SK-N-SH (cell line): ENCODE data around the gene MAX. TPM values are rescaled to one million over a fixed set of nuclear protein-coding genes. Genes with fewer than 3 reads are reported as not detected.

Experiments used
- CTCF ChIA-PET: fragments of 300-600, 350-600 bp; formaldehyde crosslinking; extraction: SDS; loops from one replicate; lab custom pipeline; 2021; lab: Yijun Ruan, JAX
- POLR2A ChIA-PET: fragments of 350-600 bp; sonication (Branson Sonifier 250); formaldehyde crosslinking; extraction: SDS; loops from one replicate; lab custom pipeline; 2020; ENCODE audit warnings: antibody characterized with exemption, inconsistent platforms; lab: Yijun Ruan, JAX
- DNase-seq: peaks from one replicate; pipeline ENCODE4 v3.0.0; 2012
- H2AFZ ChIP-seq: fragments of 200-600 bp; sonication (generic); 2 replicates; pipeline ENCODE4 v1.8.1; 2016; ENCODE audit warnings: antibody characterized with exemption, mild to moderate bottlenecking, low read depth
- H3F3A ChIP-seq: fragments of 200-600 bp; sonication (generic); replicated peaks from 2 replicates; pipeline ENCODE3; 2016; ENCODE audit warnings: antibody characterized with exemption, mild to moderate bottlenecking; ENCODE audit not compliant: insufficient read depth
- H3K27ac ChIP-seq, 2 experiments: fragments of 200-500 bp in 1 of 2; fragments of 200-600 bp in 1 of 2; sonication (Bioruptor generic) in 1 of 2; sonication (generic), shearing (Covaris generic) in 1 of 2; 2 replicates each; pipeline versions ENCODE4 v1.5.1 to v1.6.1; 2014 to 2016; ENCODE audit warnings: low read depth in 2 of 2, inconsistent platforms in 1 of 2, low read length in 1 of 2, mild to moderate bottlenecking in 1 of 2, mixed read lengths in 1 of 2
- H3K27me3 ChIP-seq: fragments of 200-600 bp; sonication (generic), shearing (Covaris generic); 2 replicates; pipeline ENCODE4 v1.6.1; 2016; ENCODE audit warnings: mixed run types; ENCODE audit not compliant: insufficient read depth
- H3K36me3 ChIP-seq, 2 experiments: fragments of 200-500 bp in 1 of 2; fragments of 200-600 bp in 1 of 2; sonication (Bioruptor generic) in 1 of 2; sonication (generic) in 1 of 2; replicated peaks in 1 of 2; 2 replicates each; pipeline versions ENCODE3 to v1.5.1; 2014 to 2016; ENCODE audit warnings: low read length in 1 of 2, mild to moderate bottlenecking in 1 of 2; ENCODE audit not compliant: insufficient read depth in 2 of 2, control insufficient read depth in 1 of 2
- H3K4me1 ChIP-seq, 2 experiments: fragments of 200-500 bp in 1 of 2; fragments of 200-600 bp in 1 of 2; sonication (Bioruptor generic) in 1 of 2; sonication (generic), shearing (Covaris generic) in 1 of 2; 2 replicates each; pipeline versions ENCODE4 v1.5.1 to v1.6.1; 2014 to 2016; ENCODE audit warnings: low read depth in 1 of 2, low read length in 1 of 2, mixed run types in 1 of 2; ENCODE audit not compliant: insufficient read depth in 2 of 2, control insufficient read depth in 1 of 2
- H3K4me2 ChIP-seq: fragments of 200-600 bp; sonication (generic), shearing (Covaris generic); 2 replicates; pipeline ENCODE4 v1.6.1; 2017; ENCODE audit warnings: mixed run types
- H3K4me3 ChIP-seq, 2 experiments: fragments of 200-500 bp in 1 of 2; fragments of 200-600 bp in 1 of 2; sonication (Bioruptor generic) in 1 of 2; sonication (generic), shearing (Covaris generic) in 1 of 2; 2 replicates each; pipeline versions ENCODE4 v1.5.1 to v1.8.1; 2014 to 2016; ENCODE audit warnings: low read depth in 2 of 2, inconsistent platforms in 1 of 2, low read length in 1 of 2, mild to moderate bottlenecking in 1 of 2, mixed read lengths in 1 of 2, moderate library complexity in 1 of 2
- H3K79me2 ChIP-seq: fragments of 200-600 bp; sonication (generic); 2 replicates; pipeline ENCODE4 v1.8.1; 2017; ENCODE audit warnings: mild to moderate bottlenecking; ENCODE audit not compliant: insufficient read depth
- H3K9ac ChIP-seq: fragments of 200-600 bp; sonication (generic); 2 replicates; pipeline ENCODE4 v1.6.1; 2017; ENCODE audit warnings: mixed run types
- H3K9me2 ChIP-seq: fragments of 200-600 bp; sonication (generic); 2 replicates; pipeline ENCODE4 v1.6.1; 2017; ENCODE audit warnings: mixed run types
- H3K9me3 ChIP-seq: fragments of 200-600 bp; sonication (generic); 2 replicates; pipeline ENCODE4 v1.6.1; 2017; ENCODE audit warnings: mixed run types, mild to moderate bottlenecking, moderate library complexity
- H4K20me1 ChIP-seq: fragments of 200-600 bp; sonication (generic); 2 replicates; pipeline ENCODE4 v1.6.1; 2017; ENCODE audit warnings: mild to moderate bottlenecking, mixed run types; ENCODE audit not compliant: insufficient read depth
- CHD2 ChIP-seq: fragments of 150-350 bp; IDR thresholded peaks from 2 replicates; pipeline ENCODE4 v1.6.1; 2018; ENCODE audit warnings: low read length; ENCODE audit not compliant: partially characterized antibody
- EP300 ChIP-seq, 2 experiments: IDR thresholded peaks; 2 replicates each; pipeline versions ENCODE4 v1.4.0 to v1.6.1; 2012; ENCODE audit warnings: borderline replicate concordance in 1 of 2, low read depth in 1 of 2, low read length in 1 of 2
- FOXJ3 ChIP-seq: sonication (generic); formaldehyde crosslinking; IDR thresholded peaks from 2 replicates; pipeline ENCODE4 v1.5.1; 2020; ENCODE audit warnings: mild to moderate bottlenecking, missing genetic modification reagents
- GABPA ChIP-seq: IDR thresholded peaks from 2 replicates; pipeline ENCODE4 v1.4.0; 2012; ENCODE audit warnings: low read depth, mild to moderate bottlenecking
- JUND ChIP-seq: IDR thresholded peaks from 2 replicates; pipeline ENCODE4 v1.4.0; 2012
- RCOR1 ChIP-seq: fragments of 150-350 bp; IDR thresholded peaks from 2 replicates; pipeline ENCODE4 v1.6.1; 2017; ENCODE audit warnings: antibody characterized with exemption, low read length
- SIN3A ChIP-seq: IDR thresholded peaks from 2 replicates; pipeline ENCODE4 v1.6.1; 2012; ENCODE audit warnings: low read depth, mild to moderate bottlenecking, low read length, moderate library complexity, borderline replicate concordance
- SMC3 ChIP-seq: IDR thresholded peaks from 2 replicates; pipeline ENCODE4 v1.6.1; 2012; ENCODE audit warnings: low read depth, low read length, improper control_type of control experiment
- TEAD4 ChIP-seq: IDR thresholded peaks from 2 replicates; pipeline ENCODE4 v1.4.0; 2012; ENCODE audit warnings: mild to moderate bottlenecking, borderline replicate concordance; ENCODE audit not compliant: insufficient read depth
- YY1 ChIP-seq: IDR thresholded peaks from 2 replicates; pipeline ENCODE4 v1.4.0; 2012; ENCODE audit warnings: low read depth, mild to moderate bottlenecking
- whole genome bisulfite sequencing: methylation state at CpG from one replicate; pipeline ENCODE4 v1.1.6; 2017; ENCODE audit warnings: low lambda C conversion rate; 5-methylcytosine and 5-hydroxymethylcytosine counted together
- polyA plus RNA-seq, 3 experiments: library from polyadenylated mRNA; depleted of rRNA; stranded (reverse); fragments of >200 nt; gene quantifications; 2 replicates each; pipeline ENCODE4 v1.2.3, GENCODE V29; 2012
- TF ChIP-seq, protein P1 (sequence below): IDR thresholded peaks from 2 replicates; pipeline ENCODE4 v1.4.0; 2012; ENCODE audit warnings: low read depth, borderline replicate concordance
- TF ChIP-seq, protein P2 (sequence below): IDR thresholded peaks from 2 replicates; pipeline ENCODE4 v1.4.0; 2012; ENCODE audit warnings: low read depth, borderline replicate concordance
- TF ChIP-seq, protein P3 (sequence below): IDR thresholded peaks from 2 replicates; pipeline ENCODE4 v1.4.0; 2012; ENCODE audit warnings: low read depth

Gene MAX
- polyA plus RNA-seq, 1 of the 3 experiments (the other 2 are of a cell fraction) = 103 TPM

DNA sequence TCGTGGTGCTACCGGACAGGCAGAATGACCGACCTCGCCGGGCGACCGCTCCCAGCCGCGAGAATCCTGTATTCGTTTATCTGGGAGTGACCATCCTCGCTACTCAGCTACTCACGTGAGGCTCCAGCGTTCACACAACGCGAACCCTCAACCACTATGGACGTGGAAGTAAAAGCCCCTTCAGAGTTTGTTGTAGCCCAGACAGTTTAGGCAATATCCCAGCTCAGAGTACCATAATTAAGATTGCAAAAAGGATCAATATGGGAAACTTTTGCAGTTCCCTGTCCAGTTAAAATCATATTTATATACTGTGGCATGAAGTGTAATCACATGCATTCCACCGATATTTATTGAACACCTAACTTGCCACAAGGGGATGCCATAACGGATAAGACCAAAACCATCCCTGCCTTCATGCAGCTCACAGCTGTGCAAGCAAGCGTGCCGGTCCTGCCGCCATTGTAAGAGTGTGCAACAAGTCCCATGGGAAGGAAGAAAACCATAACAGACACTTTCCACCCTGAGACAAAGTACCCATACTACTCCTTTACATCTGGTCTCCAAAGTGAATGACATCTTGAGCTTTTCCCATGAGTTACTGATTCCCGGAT, 938 bp upstream of the MAX start (continued):
- TF ChIP-seq CHD2 (no peak), YY1 (0 out of 2 replicates have a peak, but pooled peaks have one; percentile 51), EP300 (IDR thresholded peaks at IDR 0.05; ENCODE audit: borderline replicate concordance in 1 of 2, low read depth in 1 of 2, low read length in 1 of 2) (no peak), RCOR1 (no peak)

DNA sequence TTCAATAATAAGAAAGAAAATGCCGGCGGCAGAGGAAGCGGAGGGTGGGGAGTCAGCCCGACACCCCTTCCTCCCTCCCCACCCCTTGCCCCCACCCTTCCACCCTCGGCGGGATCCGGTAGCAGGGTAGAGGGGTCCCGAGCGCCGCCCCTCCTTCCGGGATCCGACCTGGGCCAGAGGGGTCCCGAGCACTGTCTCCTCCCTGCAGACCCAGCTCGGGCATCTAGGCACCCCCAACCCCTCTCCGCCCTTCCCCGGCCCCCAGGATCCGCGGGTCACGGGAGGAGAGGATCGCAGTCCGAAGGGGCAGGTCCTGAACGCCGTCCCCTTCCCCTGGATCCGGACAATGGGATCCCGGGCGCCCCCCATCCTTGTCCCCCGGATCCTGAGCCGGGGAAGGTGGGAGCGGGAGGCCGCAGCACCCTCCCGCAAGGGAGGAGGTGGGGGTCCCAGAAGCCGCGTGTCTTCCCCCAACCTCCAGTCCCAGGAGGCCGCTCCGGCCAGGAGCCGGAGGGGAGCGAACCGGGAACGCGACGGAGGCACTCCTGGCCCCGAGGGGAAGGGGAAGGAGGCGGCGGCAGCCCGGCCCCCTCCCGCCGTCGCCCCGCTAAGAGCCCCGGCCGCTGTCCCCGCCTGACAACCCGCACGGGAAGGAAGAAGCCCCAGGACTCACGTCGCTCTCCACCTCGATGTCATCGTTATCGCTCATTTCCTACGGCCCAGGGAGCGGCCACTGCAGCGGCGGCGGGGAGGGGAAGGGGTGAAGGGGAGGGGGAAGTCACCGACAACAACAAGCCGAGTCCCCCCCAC, 481 bp downstream of the MAX start:
- peak; percentile 57 for DNase-seq
- POLR2A ChIA-PET = interaction anchor here (0.6 to 1.0 kb wide), 2 partner anchors 209 to 562 kb away, joined by 3 read pairs; partner anchors contain the start of gene HSPA2
- H3K79me2 ChIP-seq = peaks cover 50% of the 10 kb centered on the region

DNA sequence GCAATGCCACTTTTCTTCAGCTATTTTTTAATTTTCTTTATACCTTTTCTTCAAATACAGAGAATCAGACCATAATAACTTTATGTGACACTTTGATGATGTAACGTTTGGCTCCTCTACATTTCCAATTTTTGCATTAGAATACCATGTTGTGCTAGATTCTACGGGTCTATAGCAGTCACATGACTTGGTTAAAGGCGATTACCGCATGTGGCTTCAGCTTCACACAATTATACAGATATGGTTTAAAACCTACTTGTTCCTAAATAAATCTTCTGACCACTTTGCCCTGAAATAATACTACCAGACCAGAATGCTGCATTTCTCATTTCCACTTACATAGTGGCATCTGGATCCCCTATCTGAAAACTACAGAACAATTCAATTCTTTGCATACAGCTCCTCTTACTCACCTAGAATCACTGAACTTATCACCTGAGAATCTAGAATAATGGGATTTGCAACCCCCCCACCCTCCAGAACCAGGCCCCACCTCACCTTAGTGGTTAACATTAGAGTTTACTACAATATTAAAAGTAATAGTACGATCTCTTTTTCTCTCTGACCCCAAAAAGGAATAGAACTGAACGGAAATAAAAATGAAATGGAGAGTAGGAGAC, 1.3 kb downstream of the MAX start:
- H3K36me3 ChIP-seq = peaks cover 31 to 36% of the 10 kb centered on the region in 2 experiments
- H3K27me3 ChIP-seq = no peaks in the 10 kb centered on the region
- peaks cover 55% of the 10 kb centered on the region for H3K79me2 ChIP-seq
- H3K4me2 ChIP-seq = peak overlapping the region; percentile 84
- no peaks in the 10 kb centered on the region for H3F3A ChIP-seq
- no peak overlapping the region for H2AFZ ChIP-seq
- DNase-seq = no peak
- H3K27ac ChIP-seq = peak overlapping the region; percentile 15 to 80; a peak in 1 of 4 replicates
- POLR2A ChIA-PET = no interaction called here
- CTCF ChIA-PET = no interaction called here
- peaks cover 16 to 34% of the 10 kb centered on the region in 2 experiments; a peak in 3 of 4 replicates for H3K4me1 ChIP-seq
- H3K9me2 ChIP-seq = no peaks in the 10 kb centered on the region
- H4K20me1 ChIP-seq = peaks cover 4% of the 10 kb centered on the region; the same call in 1 of the 2 replicates
- H3K9me3 ChIP-seq = no peaks in the 10 kb centered on the region
- H3K9ac ChIP-seq = peak overlapping the region; percentile 90; the same call in 1 of the 2 replicates
- TF ChIP-seq, protein P1, sequence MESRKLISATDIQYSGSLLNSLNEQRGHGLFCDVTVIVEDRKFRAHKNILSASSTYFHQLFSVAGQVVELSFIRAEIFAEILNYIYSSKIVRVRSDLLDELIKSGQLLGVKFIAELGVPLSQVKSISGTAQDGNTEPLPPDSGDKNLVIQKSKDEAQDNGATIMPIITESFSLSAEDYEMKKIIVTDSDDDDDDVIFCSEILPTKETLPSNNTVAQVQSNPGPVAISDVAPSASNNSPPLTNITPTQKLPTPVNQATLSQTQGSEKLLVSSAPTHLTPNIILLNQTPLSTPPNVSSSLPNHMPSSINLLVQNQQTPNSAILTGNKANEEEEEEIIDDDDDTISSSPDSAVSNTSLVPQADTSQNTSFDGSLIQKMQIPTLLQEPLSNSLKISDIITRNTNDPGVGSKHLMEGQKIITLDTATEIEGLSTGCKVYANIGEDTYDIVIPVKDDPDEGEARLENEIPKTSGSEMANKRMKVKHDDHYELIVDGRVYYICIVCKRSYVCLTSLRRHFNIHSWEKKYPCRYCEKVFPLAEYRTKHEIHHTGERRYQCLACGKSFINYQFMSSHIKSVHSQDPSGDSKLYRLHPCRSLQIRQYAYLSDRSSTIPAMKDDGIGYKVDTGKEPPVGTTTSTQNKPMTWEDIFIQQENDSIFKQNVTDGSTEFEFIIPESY = no peak
- TF ChIP-seq TEAD4 (no peak), SMC3 (no peak)
- TF ChIP-seq, protein P2, sequence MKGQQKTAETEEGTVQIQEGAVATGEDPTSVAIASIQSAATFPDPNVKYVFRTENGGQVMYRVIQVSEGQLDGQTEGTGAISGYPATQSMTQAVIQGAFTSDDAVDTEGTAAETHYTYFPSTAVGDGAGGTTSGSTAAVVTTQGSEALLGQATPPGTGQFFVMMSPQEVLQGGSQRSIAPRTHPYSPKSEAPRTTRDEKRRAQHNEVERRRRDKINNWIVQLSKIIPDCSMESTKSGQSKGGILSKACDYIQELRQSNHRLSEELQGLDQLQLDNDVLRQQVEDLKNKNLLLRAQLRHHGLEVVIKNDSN = 0 out of 2 replicates have a peak, but pooled peaks have one; percentile 31
- TF ChIP-seq, all 33 proteins: peak for 1
- WGBS = 49% methylated on average over 6 of the region's 6 CpGs
- peak overlapping the region; percentile 82 to 92 for H3K4me3 ChIP-seq

More for the DNA sequence above, 481 bp downstream of the MAX start:
- H4K20me1 ChIP-seq = no peaks in the 10 kb centered on the region; the same call in 1 of the 2 replicates
- peak overlapping the region; percentile 90 for H3K9ac ChIP-seq
- peak overlapping the region; percentile 77 to 80 for H3K27ac ChIP-seq
- peak overlapping the region; percentile 84 for H3K4me2 ChIP-seq
- H3K4me3 ChIP-seq = peak overlapping the region; percentile 82 to 92
- TF ChIP-seq FOXJ3 (CRISPR knock-in tag) = no peak
- TF ChIP-seq, protein P3, sequence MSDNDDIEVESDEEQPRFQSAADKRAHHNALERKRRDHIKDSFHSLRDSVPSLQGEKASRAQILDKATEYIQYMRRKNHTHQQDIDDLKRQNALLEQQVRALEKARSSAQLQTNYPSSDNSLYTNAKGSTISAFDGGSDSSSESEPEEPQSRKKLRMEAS = 0 out of 2 replicates have a peak, but pooled peaks have one; percentile 12
- TF ChIP-seq JUND = no peak
- TF ChIP-seq SIN3A = peak; percentile 35; the same call in 1 of the 2 replicates
- TF ChIP-seq GABPA = no peak
- TF ChIP-seq, all 33 proteins: peak for 2
- H3F3A ChIP-seq = no peaks in the 10 kb centered on the region
- WGBS = 3% methylated on average over 21 of the region's 66 CpGs
- no peaks in the 10 kb centered on the region for H3K9me2 ChIP-seq
- no peaks in the 10 kb centered on the region for H3K9me3 ChIP-seq
- peak overlapping the region; percentile 61; the same call in 1 of the 2 replicates for H2AFZ ChIP-seq
- CTCF ChIA-PET = interaction anchor here (1.0 to 1.7 kb wide), 2 partner anchors 10 to 116 kb away, joined by 3 to 4 read pairs; no protein-coding TSS in a partner anchor
- H3K36me3 ChIP-seq = peaks cover 30 to 34% of the 10 kb centered on the region in 2 experiments
- H3K27me3 ChIP-seq = no peaks in the 10 kb centered on the region
- peaks cover 8 to 27% of the 10 kb centered on the region in 2 experiments; a peak in 3 of 4 replicates for H3K4me1 ChIP-seq
